Gastroesophageal sphincter (tissue), 3 donors: ENCODE data around the gene CHFR.

ENCODE experiments used
- POLR2A ChIP-seq, 2 donors: fragments of 450-650 bp; IDR thresholded peaks; one replicate each; pipeline ENCODE4 v1.6.1; 2017; ENCODE audit warnings: antibody characterized with exemption in 2 of 2, mild to moderate bottlenecking in 2 of 2, moderate library complexity in 1 of 2
- POLR2AphosphoS5 ChIP-seq: sonication (generic); formaldehyde crosslinking; IDR thresholded peaks from one replicate; pipeline ENCODE4 v1.6.1; 2017; ENCODE audit warnings: antibody characterized with exemption
- TF ChIP-seq, protein P1 (sequence below), 4 experiments: fragments of 200-600 bp in 2 of 4; fragments of 450-650 bp in 2 of 4; sonication (generic) in 1 of 4; IDR thresholded peaks; one replicate each; pipeline ENCODE4 v1.5.1; 2017 to 2019; ENCODE audit warnings: antibody characterized with exemption in 4 of 4, mild to moderate bottlenecking in 2 of 4, moderate library complexity in 2 of 4

DNA sequence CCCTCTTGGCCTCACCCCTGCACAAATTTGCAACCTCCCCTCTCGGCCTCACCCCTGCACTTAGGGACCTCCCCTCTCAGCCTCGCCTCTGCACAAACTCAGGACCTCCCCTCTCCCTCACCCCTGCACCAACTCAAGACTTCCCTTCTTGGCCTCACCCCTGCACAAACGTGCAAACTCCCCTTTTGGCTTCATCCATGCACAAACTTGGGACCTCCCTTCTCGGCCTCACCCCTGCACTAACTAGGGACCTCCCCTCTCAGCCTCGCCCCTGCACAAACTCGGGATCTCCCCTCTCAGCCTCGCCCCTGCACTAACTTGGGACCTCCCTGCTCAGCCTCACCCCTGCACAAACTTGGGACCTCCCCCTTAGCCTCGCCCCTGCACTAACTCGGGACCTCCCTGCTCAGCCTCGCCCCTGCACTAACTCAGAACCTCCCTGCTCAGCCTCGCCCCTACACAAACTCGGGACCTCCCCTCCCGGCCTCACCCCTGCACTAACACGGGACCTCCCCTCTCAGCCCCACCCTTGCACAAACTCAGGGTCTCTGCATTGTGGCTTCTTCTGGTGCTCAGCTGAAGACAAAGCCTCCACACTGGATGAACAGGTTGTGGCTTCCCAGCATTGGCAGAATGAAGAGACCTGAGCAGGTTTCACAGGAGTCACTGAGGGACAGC lies 47.7 kb downstream of the CHFR start:
- TF ChIP-seq POLR2A (IDR thresholded peaks at IDR 0.05) = no peak
- TF ChIP-seq, protein P1, sequence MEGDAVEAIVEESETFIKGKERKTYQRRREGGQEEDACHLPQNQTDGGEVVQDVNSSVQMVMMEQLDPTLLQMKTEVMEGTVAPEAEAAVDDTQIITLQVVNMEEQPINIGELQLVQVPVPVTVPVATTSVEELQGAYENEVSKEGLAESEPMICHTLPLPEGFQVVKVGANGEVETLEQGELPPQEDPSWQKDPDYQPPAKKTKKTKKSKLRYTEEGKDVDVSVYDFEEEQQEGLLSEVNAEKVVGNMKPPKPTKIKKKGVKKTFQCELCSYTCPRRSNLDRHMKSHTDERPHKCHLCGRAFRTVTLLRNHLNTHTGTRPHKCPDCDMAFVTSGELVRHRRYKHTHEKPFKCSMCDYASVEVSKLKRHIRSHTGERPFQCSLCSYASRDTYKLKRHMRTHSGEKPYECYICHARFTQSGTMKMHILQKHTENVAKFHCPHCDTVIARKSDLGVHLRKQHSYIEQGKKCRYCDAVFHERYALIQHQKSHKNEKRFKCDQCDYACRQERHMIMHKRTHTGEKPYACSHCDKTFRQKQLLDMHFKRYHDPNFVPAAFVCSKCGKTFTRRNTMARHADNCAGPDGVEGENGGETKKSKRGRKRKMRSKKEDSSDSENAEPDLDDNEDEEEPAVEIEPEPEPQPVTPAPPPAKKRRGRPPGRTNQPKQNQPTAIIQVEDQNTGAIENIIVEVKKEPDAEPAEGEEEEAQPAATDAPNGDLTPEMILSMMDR (IDR thresholded peaks at IDR 0.05) = no peak
- TF ChIP-seq POLR2AphosphoS5 = no peak
